Suppressor macrophage treated with lipopolysaccharide for 1 hour (primary cell): ENCODE measurements around the gene DEPDC5.
A peak's percentile ranks its signal among the peaks of the same experiment; 100 is the strongest.
"Not testable (repeated sequence)": the region's sequence is repeated elsewhere in the genome, so short reads cannot be mapped to it uniquely, and the experiment has no call there.

Source experiments
- DNase-seq, 3 donors: peaks; one replicate each; pipeline ENCODE4 v3.0.0-alpha.2; 2020 to 2022

Gene DEPDC5

GRCh38 chr22:31749636-31750364 lies 4.0 kb upstream of the DEPDC5 start, which contains the start of gene PRR14L:
Gene PRR14L, minus strand, starts transcription at chr22:31750132. Its CDS starts 11,272 bp downstream, at chr22:31738860.
- peak; percentile 99 to 100 (median 100) for DNase-seq

- no peak for DNase-seq
Measured at GRCh38 chr22:31750365-31751284, 3.2 kb upstream of the DEPDC5 start.

- no peak for DNase-seq
Measured at GRCh38 chr22:31752096-31752847, 1.5 kb upstream of the DEPDC5 start.

- peak in 1 of 3 donors; percentile 49 for DNase-seq
Measured at GRCh38 chr22:31753005-31753633, 700 bp upstream of the DEPDC5 start.

GRCh38 chr22:31754813-31755212 lies 994 bp downstream of the DEPDC5 start:
- DNase-seq, result no peak

- DNase-seq, result no peak
Measured at GRCh38 chr22:31757265-31757664, 3.4 kb downstream of the DEPDC5 start.

- DNase-seq, result not testable (repeated sequence)
Measured at GRCh38 chr22:31758860-31759259, 5.0 kb downstream of the DEPDC5 start.

- DNase-seq, result no peak
Measured at GRCh38 chr22:31764785-31765184, 11.0 kb downstream of the DEPDC5 start.

GRCh38 chr22:31768422-31769059 lies 14.7 kb downstream of the DEPDC5 start:
- DNase-seq, result no peak

- no peak for DNase-seq
Measured at GRCh38 chr22:31773416-31773815, 19.6 kb downstream of the DEPDC5 start.

- DNase-seq, result no peak
Measured at GRCh38 chr22:31776231-31776630, 22.4 kb downstream of the DEPDC5 start.

- DNase-seq, result no peak
Measured at GRCh38 chr22:31789803-31790202, 36.0 kb downstream of the DEPDC5 start.

- peak; percentile 21 to 34 (median 32) for DNase-seq
Measured at GRCh38 chr22:31790240-31790639, 36.4 kb downstream of the DEPDC5 start.

GRCh38 chr22:31799358-31799757 lies 45.5 kb downstream of the DEPDC5 start:
- not testable (repeated sequence) for DNase-seq

GRCh38 chr22:31800065-31800464 lies 46.2 kb downstream of the DEPDC5 start:
- no peak for DNase-seq

GRCh38 chr22:31800861-31801260 lies 47.0 kb downstream of the DEPDC5 start:
- not testable (repeated sequence) for DNase-seq

GRCh38 chr22:31802575-31802974 lies 48.8 kb downstream of the DEPDC5 start:
- no peak for DNase-seq

- no peak for DNase-seq
Measured at GRCh38 chr22:31806751-31807150, 52.9 kb downstream of the DEPDC5 start.

GRCh38 chr22:31812977-31813605 lies 59.3 kb downstream of the DEPDC5 start:
- DNase-seq, result no peak

- DNase-seq, result not testable (repeated sequence)
Measured at GRCh38 chr22:31813898-31814297, 60.1 kb downstream of the DEPDC5 start.

- no peak for DNase-seq
Measured at GRCh38 chr22:31814942-31815341, 61.1 kb downstream of the DEPDC5 start.
